ENCODE results near the gene CAPZB. TPM values are rescaled to one million over a fixed set of nuclear protein-coding genes. Genes with fewer than 3 reads are reported as not detected.

The CAPZB gene
- total RNA-seq, 3 donors from 2014 or later (not counting 1 experiment from before 2014, with no cell fraction given) = 369 to 393 (median 375) TPM

GRCh38 chr1:19481826-19482398 is 3.4 kb downstream of the CAPZB start:
- ATAC-seq (no peak), DNase-seq (no peak)
- Mint-ChIP-seq H3K27ac (peak overlapping the region; percentile 89 to 96), H3K27me3 (ENCODE audit: low read depth in 2 of 2) (no peaks in the 10 kb centered on the region), H3K4me1 (peaks cover 80 to 86% of the 10 kb centered on the region in 2 donors), H3K4me3 (no peak overlapping the region), H3K36me3 (no peaks in the 10 kb centered on the region), H3K9me3 (no peaks in the 10 kb centered on the region)
- H3K27me3 ChIP-seq (ENCODE audit: control insufficient read depth, insufficient read depth, low read length) = no peaks in the 10 kb centered on the region
- no peaks in the 10 kb centered on the region for H3K9me3 ChIP-seq (ENCODE audit: control insufficient read depth, insufficient read depth, low read length)
- no peak overlapping the region for H3K4me3 ChIP-seq (ENCODE audit: low read length)
- no peak overlapping the region for H3K27ac ChIP-seq (ENCODE audit: low read length)
- peaks cover 86% of the 10 kb centered on the region for H3K4me1 ChIP-seq (ENCODE audit: control insufficient read depth, insufficient read depth, low read length)
- intact Hi-C loops (cut with micrococcal nuclease) = loop anchor here (10.0 kb wide), 1 partner anchor 167 kb away; the partner anchor contains the start of genes AKR7A2 and SLC66A1
- WGBS (ENCODE audit: insufficient coverage) = 64% methylated on average over 2 of the region's 4 CpGs
- no peak for TF ChIP-seq CTCF (IDR thresholded peaks at IDR 0.05)
- peaks cover 21% of the 10 kb centered on the region for H3K36me3 ChIP-seq (ENCODE audit: control insufficient read depth, insufficient read depth, low read length)

GRCh38 chr1:19480282-19480681 is 5.1 kb downstream of the CAPZB start:
- no peaks in the 10 kb centered on the region for H3K27me3 ChIP-seq (ENCODE audit: control insufficient read depth, insufficient read depth, low read length)
- 97% methylated on average over 6 of the region's 6 CpGs for WGBS (ENCODE audit: insufficient coverage)
- Mint-ChIP-seq H3K36me3 (no peaks in the 10 kb centered on the region), H3K4me1 (peaks cover 90% of the 10 kb centered on the region in 2 donors), H3K9me3 (no peaks in the 10 kb centered on the region), H3K27me3 (ENCODE audit: low read depth in 2 of 2) (no peaks in the 10 kb centered on the region), H3K27ac (peak overlapping the region; percentile 97 to 98), H3K4me3 (no peak overlapping the region)
- no peak overlapping the region for H3K4me3 ChIP-seq (ENCODE audit: low read length)
- ATAC-seq (no peak), DNase-seq (no peak)
- TF ChIP-seq CTCF (IDR thresholded peaks at IDR 0.05) = no peak
- H3K27ac ChIP-seq (ENCODE audit: low read length) = no peak overlapping the region
- H3K9me3 ChIP-seq (ENCODE audit: control insufficient read depth, insufficient read depth, low read length) = no peaks in the 10 kb centered on the region
- H3K36me3 ChIP-seq (ENCODE audit: control insufficient read depth, insufficient read depth, low read length) = peaks cover 21% of the 10 kb centered on the region
- intact Hi-C loops (cut with micrococcal nuclease) = loop anchor here (10.0 kb wide), 1 partner anchor 165 kb away; the partner anchor contains the start of genes AKR7A2 and SLC66A1
- H3K4me1 ChIP-seq (ENCODE audit: control insufficient read depth, insufficient read depth, low read length) = peaks cover 93% of the 10 kb centered on the region

GRCh38 chr1:19479351-19480120 is 5.8 kb downstream of the CAPZB start:
- DNase-seq = no peak
- Mint-ChIP-seq H3K27me3 (ENCODE audit: low read depth in 2 of 2) (no peaks in the 10 kb centered on the region), H3K4me3 (peak overlapping the region; percentile 5), H3K27ac (peak overlapping the region; percentile 97 to 98), H3K9me3 (no peaks in the 10 kb centered on the region), H3K4me1 (peaks cover 93 to 94% of the 10 kb centered on the region in 2 donors), H3K36me3 (no peaks in the 10 kb centered on the region)
- Histone ChIP-seq H3K4me1 (ENCODE audit: control insufficient read depth, insufficient read depth, low read length) (peaks cover 96% of the 10 kb centered on the region), H3K4me3 (ENCODE audit: low read length) (no peak overlapping the region), H3K27ac (ENCODE audit: low read length) (peak overlapping the region; percentile 12), H3K9me3 (ENCODE audit: control insufficient read depth, insufficient read depth, low read length) (no peaks in the 10 kb centered on the region), H3K27me3 (ENCODE audit: control insufficient read depth, insufficient read depth, low read length) (no peaks in the 10 kb centered on the region), H3K36me3 (ENCODE audit: control insufficient read depth, insufficient read depth, low read length) (peaks cover 21% of the 10 kb centered on the region)
- intact Hi-C loops (cut with micrococcal nuclease) = loop anchor here (5.0 to 10.0 kb wide), 2 partner anchors 87 to 165 kb away; partner anchors contain the start of genes AKR7A2 and SLC66A1
- no peak for ATAC-seq
- no peak for TF ChIP-seq CTCF (IDR thresholded peaks at IDR 0.05)
- WGBS (ENCODE audit: insufficient coverage) = 57% methylated on average over 6 of the region's 6 CpGs
